HG02970 (cell line): ENCODE results near the gene PRKAG2.

ENCODE experiments used
- ATAC-seq: cut with Tn5 transposase; IDR thresholded peaks from one replicate; pipeline ENCODE4 v1.9.1; 2021; ENCODE audit warnings: mild to moderate bottlenecking, moderate library complexity, moderate number of reproducible peaks; ENCODE audit not compliant: unreplicated experiment, low FRiP score

PRKAG2 gene

DNA sequence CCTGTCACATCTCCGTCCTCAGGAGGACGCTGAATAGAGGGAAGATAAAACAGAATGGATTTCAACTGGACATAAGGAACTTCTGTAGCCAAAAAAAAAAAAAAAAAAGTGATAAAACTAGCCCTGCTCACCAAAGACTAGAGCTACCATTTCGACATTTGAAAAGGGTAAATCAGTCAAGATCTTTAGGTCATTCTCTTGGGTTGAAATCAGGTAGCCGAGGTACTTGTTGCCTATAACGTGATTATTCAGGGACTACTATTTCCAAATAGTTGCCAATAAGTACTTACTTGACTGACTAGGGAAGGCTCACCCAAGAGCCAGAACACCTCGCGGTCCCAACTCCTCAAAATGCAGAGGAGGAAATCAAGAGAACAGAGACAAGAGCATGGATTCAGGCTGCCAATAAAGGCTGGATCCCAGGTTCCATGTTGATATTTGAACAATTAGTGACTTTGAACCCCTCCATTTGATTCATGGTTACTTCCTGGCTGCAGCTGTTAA is 359.3 kb downstream of the PRKAG2 start:
- ATAC-seq = no peak

DNA sequence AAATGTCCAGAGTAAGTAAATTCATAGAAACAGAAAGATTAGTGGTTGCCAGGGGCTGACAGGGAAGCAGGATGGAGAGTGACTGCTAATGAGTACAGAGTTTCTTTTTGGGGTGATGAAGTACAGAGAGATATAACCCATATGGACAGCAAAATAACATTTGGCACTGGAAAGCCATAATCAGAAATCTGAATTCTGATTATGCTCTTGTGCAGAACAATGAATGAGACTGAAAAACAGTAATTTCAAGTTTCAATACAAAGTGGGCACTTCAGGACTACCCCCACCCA is 361.7 kb downstream of the PRKAG2 start:
- ATAC-seq = no peak

DNA sequence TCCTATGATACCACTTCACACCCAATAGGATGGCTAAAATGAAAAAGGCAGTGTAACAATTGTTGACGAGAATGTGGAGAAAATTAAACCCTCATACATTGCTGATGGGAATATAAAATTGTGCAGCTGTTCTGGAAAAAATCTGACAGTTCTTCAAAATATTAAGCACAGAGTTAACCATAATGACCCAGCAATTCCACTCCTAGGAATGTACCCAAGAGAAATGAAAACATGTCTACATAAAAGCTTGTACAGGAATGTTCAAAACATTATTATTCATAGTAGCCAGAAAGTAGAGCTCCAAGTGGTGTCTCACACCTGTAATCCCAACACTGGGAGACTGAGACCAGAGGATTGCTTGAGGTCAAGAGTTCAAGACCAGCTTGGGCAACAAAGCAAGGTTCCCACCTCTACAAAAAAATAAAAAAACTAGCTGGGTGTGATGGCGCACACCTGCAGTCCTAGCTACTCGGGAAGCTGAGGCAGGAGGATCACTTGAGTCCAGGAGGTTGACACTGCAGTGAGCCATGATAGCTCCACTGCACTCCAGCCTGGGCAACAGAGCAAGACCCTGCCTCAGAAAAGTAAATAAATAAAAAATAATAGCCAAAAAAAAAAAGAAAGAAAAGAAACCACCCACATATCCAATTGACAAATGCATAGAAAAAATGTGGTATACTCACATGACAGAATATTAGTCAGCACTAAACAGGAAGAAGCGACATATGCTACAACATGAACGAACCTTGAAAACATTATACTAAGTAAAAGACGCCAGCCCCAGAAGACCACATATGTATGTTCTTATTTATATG is 362.2 kb downstream of the PRKAG2 start:
- no peak for ATAC-seq

DNA sequence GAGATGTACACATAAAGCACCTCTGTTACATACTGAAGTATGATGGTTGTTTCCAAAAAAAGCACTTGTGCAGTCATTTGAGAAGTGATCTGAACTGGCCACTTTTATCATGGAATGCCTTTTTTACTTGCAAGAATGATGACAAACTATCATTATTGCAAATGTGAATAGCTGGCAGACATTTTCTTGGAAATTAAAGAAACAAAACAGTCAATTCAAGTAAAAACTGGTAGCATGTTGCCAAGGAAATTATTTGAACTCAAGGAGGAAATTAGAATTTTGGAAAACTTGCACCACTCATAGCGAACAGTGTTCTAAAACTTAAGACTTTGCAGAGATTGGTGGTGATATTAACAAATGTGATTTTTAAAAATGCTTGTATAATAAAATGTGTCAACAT is 363.8 kb downstream of the PRKAG2 start:
- ATAC-seq = no peak

DNA sequence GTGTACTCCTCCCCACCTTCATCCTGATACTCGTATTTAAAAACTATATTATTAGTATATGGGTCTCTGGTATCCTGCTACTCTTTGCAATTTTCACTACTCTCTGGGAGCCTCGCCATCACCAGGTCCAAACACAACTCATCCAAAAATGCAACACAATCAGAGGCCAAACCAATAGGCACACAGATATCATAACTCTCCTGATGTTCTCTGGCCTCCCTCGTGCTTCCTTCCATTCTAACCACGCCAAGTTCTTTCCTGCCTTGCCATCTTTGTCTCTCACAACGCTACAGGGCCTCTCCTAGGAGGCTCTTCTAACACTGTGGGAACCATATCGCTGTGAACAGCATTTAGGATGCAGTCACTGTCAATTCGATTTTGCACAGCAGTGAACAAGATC is 364.6 kb downstream of the PRKAG2 start:
- ATAC-seq = no peak

DNA sequence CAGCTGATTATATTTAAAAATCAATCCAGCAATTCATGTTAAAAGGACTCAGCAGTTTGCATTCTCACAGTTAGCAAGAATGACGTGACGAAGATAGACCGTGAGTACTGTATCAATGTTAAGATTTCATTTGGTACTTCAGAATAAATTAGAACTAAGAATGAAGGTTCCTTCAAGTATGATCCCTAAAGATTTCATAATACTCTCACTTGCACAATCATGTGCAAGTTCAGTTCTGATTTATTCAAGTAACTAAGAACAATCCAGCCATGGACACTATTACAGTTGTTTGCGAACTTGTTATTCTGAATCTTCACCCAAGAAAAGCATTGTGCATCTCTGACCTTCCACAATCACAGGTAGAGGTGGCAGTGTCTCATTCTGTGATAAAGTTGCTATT is 365.0 kb downstream of the PRKAG2 start:
- no peak for ATAC-seq

DNA sequence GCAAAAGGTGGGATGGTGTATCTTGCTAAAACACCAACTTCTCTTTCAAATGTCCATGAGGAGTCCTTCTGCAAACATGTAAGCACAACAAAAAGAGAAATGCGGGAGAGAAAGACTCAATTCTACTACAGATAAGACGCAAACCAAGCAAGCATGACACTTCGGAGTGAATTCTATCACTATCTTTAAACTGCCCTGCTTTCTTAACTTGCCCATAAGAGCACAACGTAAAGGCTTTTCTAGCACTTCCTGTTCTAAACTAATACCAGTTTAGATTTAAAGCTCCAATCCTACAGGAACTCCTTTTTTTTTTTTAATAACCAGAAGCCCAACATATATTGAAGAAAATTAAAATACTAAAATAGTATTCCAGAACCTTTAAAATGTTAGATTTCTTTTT is 365.6 kb downstream of the PRKAG2 start:
- ATAC-seq = no peak

DNA sequence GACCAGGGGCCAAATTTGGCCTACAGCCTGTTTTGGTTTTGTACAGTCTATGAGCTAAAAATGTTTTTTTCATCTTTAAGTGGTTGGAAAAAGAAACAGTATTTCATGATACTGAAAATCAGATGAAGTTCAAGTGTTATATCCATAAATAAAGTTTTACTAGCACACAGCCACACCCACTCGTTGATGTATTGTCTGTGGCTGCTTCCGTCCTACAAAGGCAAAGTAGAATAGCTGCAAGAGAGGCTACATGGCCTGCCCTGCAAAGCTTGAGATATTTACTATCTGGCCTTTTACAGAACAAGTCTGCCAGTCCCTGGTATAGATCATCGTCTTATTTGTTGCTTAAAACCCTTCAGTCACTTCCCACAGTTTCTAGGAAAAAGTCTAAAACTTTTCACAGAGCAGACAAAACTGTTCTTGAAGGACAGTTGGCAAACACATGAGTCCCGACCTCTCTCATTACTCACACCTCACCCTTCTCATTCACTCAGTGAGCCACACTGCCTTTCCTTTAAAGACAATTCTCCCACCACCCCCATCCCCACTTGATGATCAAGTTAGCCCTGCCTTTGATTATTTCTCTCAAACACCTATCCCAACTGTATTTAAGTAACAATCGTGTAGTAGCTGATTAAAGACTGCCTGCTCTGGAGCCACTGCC is 367.1 kb downstream of the PRKAG2 start:
- ATAC-seq = no peak

DNA sequence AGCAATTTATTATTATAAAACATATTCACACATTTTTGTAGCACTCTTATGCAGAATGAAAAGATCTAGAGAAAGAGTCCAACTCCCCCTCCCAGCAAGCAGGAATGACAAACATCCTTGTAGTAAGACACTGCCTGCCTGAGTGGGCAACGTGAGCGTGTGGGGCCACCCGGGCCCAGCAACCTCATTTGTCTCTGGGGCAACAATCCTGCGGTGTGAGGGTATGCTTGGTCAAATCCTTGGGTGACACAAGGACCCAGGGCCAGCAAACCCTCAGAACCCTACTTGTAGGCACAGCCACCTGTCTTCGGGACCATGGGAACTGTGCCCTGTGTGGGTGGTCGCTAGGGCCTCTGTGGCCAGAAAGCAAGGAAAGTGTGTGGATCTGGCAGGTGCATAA is 367.9 kb downstream of the PRKAG2 start:
- no peak for ATAC-seq

DNA sequence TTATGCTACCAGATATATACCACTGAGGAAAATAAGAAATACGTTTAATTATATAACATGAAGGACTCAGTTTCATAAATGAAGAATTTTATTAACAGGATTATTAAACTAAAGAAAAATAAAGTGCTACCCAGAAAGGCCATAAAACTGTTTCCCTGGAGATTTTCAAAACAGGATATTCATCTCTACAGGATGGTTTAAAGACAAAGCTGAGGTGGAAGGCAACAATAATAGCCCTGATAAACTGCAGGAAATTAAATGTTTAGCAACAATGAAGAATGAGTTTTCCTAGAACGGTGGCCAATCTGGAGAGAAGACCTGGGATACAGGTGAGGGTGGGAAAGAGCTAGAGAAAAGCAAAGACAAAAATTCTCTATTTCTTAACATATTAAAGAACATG is 369.1 kb downstream of the PRKAG2 start:
- no peak for ATAC-seq

DNA sequence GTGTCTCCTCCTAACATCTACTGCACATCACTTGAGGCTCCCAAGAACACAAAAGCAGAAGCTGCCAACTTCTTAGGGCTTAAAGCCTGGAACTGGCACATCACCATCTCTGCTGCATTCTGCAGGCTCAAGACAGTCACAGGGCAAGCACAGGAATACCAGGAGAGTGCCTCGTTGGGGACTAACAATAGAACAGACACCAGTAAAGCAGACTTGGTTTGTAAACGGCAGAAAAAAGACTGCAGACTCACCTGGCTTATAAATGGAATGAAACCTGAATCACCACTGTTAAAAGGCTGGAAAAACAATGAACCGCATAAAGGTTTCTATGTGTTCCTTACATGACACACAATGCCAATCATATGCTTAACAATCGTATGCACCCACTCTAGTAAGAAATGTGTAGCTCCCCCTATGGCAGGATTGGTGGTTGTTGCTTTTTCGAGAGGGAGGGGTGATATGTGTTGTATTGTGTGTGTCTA is 370.0 kb downstream of the PRKAG2 start:
- ATAC-seq = no peak
